HG03280 (cell line): ENCODE results near the gene SGMS1.
"Not testable (repeated sequence)": the region's sequence is repeated elsewhere in the genome, so short reads cannot be mapped to it uniquely, and the experiment has no call there.

Source experiments
- ATAC-seq: cut with Tn5 transposase; IDR thresholded peaks from one replicate; pipeline ENCODE4 v1.9.1; 2021; ENCODE audit warnings: mild to moderate bottlenecking, moderate library complexity; ENCODE audit not compliant: unreplicated experiment

The SGMS1 gene

DNA sequence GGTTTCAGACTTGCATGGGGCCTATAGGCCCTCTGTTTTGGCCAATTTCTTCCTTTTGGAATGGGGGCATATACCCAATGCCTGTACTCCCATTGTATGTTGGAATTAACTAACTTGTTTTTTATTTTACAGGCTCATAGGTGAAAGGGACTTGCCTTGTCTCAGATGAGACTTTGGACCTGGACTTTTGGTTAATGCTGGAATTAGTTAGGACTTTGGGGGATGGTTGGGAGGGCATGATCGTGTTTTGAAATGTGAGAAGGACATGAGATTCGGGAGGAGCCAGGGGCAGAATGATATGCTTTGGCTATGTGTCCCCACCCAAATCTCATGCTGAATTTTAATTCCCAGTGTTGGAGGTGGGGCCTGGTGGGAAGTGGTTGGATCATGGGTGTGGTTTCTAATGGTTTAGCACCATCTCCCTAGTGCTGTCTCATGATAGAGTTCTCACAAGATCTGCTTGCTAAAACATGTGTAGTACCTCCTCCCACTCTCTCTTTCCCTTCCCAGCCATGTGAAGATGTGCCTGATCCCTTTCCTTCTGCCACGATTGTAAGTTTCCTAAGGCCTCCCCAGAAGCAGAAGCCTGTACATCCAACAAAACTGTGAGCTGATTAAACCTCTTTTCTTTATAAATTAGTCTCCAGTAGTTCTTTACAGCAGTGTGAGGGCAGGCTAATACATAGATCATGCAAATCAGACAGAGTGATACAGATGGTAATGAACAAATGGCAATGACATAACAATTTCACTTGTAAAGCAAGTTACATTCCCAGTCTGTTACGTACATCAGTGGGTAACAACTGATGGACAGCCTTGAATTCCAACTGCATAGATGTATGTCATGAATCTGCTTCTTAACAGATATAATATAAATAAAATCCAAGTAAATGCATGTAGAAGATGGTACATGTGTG, 146.2 kb downstream of the SGMS1 start:
- no peak for ATAC-seq

GRCh38 chr10:50473756-50474155, 150.0 kb downstream of the SGMS1 start:
- no peak for ATAC-seq

- ATAC-seq: no peak
Measured at GRCh38 chr10:50472914-50473313, 150.8 kb downstream of the SGMS1 start.

- ATAC-seq: no peak
Measured at GRCh38 chr10:50471583-50471975, 152.2 kb downstream of the SGMS1 start.

- ATAC-seq: peak; percentile 12
Measured at GRCh38 chr10:50470798-50471582, 152.8 kb downstream of the SGMS1 start.

GRCh38 chr10:50470345-50470744, 153.4 kb downstream of the SGMS1 start:
- ATAC-seq: peak; percentile 54

GRCh38 chr10:50469778-50470193, 154.0 kb downstream of the SGMS1 start:
- no peak for ATAC-seq

GRCh38 chr10:50469288-50469687, 154.5 kb downstream of the SGMS1 start:
- no peak for ATAC-seq

GRCh38 chr10:50467209-50467608, 156.5 kb downstream of the SGMS1 start:
- ATAC-seq: no peak

GRCh38 chr10:50464004-50464409, 159.7 kb downstream of the SGMS1 start:
- ATAC-seq: no peak

DNA sequence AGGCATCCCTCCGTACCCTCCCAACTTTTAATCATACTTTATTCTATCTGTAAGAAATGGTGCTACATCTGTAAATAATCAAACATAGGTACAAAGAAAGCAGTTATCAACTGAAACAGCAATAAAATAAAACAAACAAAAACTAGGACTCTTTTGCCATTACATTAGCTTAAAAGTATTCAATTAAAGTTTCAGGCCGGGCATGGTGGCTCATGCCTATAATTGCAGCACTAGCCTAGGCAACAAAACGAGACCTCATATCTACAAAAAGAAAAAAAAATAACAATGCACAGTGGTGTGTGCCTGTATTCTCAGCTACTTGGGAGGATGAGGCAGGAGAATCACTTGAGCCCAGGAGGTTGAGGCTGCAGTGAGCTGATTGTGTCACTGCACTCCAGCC, 161.9 kb downstream of the SGMS1 start:
- no peak for ATAC-seq

GRCh38 chr10:50461123-50461522, 162.6 kb downstream of the SGMS1 start:
- ATAC-seq: no peak

DNA sequence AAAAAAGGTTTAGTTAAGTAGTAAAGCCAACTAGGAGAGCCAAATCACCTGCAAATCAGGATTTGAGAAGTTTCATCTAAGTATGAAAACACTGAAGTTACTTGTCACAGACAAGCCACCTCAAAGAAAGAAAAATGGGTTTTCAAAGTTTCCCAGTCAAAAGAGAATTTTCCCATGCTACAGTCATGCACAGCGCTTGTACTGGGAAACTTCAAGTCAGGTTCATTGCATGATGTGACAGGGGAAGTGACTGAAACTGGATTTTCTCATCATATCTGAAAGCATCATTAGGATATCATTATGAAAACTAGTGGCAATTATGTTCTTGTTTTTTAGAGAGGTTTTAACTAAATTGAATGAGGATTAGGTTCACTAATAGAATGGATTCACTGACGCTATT, 167.0 kb downstream of the SGMS1 start:
- no peak for ATAC-seq

DNA sequence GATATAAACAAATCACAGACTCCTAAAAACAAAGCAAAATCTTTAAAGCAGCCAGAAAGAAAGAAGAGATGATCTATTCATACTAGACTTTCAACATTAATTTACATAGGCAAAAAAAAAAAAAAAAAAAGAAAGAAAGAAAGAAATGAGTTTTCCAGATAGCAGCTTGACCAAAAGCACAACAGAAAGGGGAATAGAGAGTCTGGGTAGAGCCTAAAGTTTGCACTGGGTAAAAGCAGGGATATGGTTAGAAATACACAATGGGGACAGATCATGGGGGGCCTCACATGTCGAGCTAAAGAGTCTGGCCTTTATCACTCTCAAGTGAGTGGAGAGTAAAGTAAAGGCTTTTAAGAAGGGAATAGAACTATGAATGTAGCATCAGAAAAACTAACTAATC, 169.8 kb downstream of the SGMS1 start:
- no peak for ATAC-seq

- ATAC-seq: no peak
Measured at GRCh38 chr10:50452603-50453002, 171.2 kb downstream of the SGMS1 start.

DNA sequence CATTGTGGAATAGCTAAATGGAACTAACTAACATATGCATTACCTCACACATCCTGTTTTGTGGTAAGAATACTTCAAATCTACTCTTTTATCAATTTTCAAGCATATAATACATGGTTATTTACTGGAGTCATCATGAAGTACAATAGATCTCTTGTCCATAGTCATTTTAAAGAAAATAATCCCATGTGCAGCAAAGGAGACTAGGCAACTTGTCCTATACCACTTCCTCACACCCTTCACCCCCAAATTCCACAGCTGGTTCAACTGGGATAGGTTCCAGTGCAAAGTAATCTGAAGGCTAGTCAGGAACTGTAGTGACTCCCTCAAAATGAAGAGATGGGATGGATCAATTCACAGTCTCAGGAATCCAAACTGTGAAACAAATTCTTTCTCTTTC, 176.1 kb downstream of the SGMS1 start:
- ATAC-seq: no peak

GRCh38 chr10:50445777-50446176, 178.0 kb downstream of the SGMS1 start:
- not testable (repeated sequence) for ATAC-seq

- no peak for ATAC-seq
Measured at GRCh38 chr10:50440489-50440888, 183.3 kb downstream of the SGMS1 start.

DNA sequence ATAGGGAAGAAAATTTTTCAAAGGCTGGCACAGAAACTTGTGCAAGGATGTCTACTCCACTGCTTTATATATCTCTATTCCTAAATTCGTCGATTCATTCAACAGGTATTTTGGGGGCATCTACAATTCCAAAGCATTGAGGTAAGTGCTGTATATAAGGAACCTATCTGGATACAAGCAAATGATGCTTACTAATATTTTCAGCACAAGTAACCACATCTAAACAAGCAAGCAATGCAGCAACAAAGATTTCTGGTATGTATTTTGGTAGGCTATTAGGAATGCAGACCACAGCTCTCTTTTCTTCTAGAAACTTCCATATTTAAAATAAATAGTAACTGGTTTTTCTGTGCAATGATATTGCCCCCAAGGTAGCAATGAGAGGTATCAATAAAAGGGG, 183.9 kb downstream of the SGMS1 start:
- no peak for ATAC-seq

GRCh38 chr10:50439187-50439586, 184.6 kb downstream of the SGMS1 start:
- ATAC-seq: no peak

DNA sequence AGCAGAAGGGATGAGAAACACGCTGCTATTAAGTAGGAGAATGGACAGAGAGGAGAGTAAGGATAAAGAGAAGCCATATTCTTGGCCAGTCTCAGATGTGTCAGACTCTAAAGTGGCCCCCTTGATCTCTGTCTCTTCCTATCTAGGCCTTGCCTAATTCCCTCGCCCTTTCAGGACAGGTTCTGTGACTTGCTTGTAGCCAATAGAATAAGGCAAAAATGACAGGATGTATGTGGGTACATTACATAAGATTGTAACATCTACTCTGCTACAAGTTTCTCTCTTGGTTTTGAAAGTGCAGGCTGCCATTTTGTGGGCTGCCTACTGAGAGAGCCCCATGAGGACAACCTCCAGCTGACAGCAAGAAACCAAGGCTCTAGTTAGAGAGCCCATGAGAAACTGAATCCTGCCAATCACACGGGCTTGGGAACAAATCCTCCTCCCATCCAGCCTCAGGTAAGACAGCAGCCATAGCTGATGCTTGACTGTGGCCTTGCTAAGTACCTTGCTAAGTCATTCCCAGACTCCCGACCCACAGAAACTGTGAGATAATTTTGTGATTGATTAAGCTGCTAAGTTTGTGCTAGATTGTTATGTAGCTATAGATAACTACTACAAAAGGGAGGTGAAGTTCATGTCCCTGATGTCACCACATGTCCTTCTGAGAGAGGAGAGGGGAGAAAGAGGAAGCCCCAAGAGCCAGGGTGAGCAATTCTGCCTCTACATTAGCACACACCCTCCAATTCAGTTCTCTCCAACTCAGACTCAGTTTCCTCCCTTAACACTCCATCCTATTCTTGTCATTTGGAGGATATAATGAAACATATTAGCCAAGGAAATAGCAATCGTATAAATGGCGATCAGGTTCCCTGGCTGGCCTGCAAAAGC, 185.5 kb downstream of the SGMS1 start:
- no peak for ATAC-seq
